ENCODE data around the gene LHFPL5. TPM values are rescaled to one million over a fixed set of nuclear protein-coding genes. Genes with fewer than 3 reads are reported as not detected.

Gene LHFPL5
- total and polyA plus RNA-seq, 2 of the 13 experiments (the other 11 are each of a cell fraction or from before 2014, with no cell fraction given) = 0.03 TPM; not detected in 1

GRCh38 chr6:35776364-35777215 is 28.6 kb upstream of the LHFPL5 start, which contains the start of gene CLPSL2 (continued):
- TF ChIP-seq, protein P1, sequence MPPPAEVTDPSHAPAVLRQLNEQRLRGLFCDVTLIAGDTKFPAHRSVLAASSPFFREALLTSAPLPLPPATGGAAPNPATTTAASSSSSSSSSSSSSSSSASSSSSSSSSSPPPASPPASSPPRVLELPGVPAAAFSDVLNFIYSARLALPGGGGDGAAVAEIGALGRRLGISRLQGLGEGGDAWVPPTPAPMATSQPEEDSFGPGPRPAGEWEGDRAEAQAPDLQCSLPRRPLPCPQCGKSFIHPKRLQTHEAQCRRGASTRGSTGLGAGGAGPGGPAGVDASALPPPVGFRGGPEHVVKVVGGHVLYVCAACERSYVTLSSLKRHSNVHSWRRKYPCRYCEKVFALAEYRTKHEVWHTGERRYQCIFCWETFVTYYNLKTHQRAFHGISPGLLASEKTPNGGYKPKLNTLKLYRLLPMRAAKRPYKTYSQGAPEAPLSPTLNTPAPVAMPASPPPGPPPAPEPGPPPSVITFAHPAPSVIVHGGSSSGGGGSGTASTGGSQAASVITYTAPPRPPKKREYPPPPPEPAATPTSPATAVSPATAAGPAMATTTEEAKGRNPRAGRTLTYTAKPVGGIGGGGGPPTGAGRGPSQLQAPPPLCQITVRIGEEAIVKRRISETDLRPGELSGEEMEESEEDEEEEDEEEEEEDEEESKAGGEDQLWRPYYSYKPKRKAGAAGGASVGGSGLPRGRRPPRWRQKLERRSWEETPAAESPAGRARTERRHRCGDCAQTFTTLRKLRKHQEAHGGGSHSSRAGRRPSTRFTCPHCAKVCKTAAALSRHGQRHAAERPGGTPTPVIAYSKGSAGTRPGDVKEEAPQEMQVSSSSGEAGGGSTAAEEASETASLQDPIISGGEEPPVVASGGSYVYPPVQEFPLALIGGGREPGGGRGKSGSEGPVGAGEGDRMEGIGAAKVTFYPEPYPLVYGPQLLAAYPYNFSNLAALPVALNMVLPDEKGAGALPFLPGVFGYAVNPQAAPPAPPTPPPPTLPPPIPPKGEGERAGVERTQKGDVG (CRISPR knock-in tag; IDR thresholded peaks at IDR 0.05; ENCODE audit: borderline replicate concordance) = no peak
- no peak; the same call in 1 of the 2 replicates for TF ChIP-seq MYC (CRISPR knock-in tag; IDR thresholded peaks at IDR 0.05; ENCODE audit: borderline replicate concordance)
- no peak for TF ChIP-seq XRCC5 (optimal IDR thresholded peaks at IDR 0.05; ENCODE audit: low read length)
- TF ChIP-seq SIN3A (IDR thresholded peaks at IDR 0.05; ENCODE audit: borderline replicate concordance, low read depth, low read length) = no peak
- TF ChIP-seq, protein P2, sequence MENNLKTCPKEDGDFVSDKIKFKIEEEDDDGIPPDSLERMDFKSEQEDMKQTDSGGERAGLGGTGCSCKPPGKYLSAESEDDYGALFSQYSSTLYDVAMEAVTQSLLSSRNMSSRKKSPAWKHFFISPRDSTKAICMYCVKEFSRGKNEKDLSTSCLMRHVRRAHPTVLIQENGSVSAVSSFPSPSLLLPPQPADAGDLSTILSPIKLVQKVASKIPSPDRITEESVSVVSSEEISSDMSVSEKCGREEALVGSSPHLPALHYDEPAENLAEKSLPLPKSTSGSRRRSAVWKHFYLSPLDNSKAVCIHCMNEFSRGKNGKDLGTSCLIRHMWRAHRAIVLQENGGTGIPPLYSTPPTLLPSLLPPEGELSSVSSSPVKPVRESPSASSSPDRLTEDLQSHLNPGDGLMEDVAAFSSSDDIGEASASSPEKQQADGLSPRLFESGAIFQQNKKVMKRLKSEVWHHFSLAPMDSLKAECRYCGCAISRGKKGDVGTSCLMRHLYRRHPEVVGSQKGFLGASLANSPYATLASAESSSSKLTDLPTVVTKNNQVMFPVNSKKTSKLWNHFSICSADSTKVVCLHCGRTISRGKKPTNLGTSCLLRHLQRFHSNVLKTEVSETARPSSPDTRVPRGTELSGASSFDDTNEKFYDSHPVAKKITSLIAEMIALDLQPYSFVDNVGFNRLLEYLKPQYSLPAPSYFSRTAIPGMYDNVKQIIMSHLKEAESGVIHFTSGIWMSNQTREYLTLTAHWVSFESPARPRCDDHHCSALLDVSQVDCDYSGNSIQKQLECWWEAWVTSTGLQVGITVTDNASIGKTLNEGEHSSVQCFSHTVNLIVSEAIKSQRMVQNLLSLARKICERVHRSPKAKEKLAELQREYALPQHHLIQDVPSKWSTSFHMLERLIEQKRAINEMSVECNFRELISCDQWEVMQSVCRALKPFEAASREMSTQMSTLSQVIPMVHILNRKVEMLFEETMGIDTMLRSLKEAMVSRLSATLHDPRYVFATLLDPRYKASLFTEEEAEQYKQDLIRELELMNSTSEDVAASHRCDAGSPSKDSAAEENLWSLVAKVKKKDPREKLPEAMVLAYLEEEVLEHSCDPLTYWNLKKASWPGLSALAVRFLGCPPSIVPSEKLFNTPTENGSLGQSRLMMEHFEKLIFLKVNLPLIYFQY (CRISPR knock-in tag; IDR thresholded peaks at IDR 0.05; ENCODE audit: borderline replicate concordance) = no peak
- TF ChIP-seq ZSCAN25 (CRISPR knock-in tag; IDR thresholded peaks at IDR 0.05) = no peak
- TF ChIP-seq ZFAT (CRISPR knock-in tag; conservative IDR thresholded peaks at IDR 0.05) = no peak
- TF ChIP-seq ZBTB38 (CRISPR knock-in tag; IDR thresholded peaks at IDR 0.05) = no peak
- no peak for TF ChIP-seq ZNF333 (CRISPR knock-in tag; IDR thresholded peaks at IDR 0.05; ENCODE audit: borderline replicate concordance)
- TF ChIP-seq, protein P3, sequence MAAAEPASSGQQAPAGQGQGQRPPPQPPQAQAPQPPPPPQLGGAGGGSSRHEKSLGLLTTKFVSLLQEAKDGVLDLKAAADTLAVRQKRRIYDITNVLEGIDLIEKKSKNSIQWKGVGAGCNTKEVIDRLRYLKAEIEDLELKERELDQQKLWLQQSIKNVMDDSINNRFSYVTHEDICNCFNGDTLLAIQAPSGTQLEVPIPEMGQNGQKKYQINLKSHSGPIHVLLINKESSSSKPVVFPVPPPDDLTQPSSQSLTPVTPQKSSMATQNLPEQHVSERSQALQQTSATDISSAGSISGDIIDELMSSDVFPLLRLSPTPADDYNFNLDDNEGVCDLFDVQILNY (CRISPR knock-in tag; conservative IDR thresholded peaks at IDR 0.05) = no peak
- TF ChIP-seq ZNF225 (CRISPR knock-in tag; IDR thresholded peaks at IDR 0.05) = no peak
- TF ChIP-seq FUBP1 (CRISPR knock-in tag; IDR thresholded peaks at IDR 0.05; ENCODE audit: borderline replicate concordance) = no peak
- no peak for TF ChIP-seq CAMTA2 (CRISPR knock-in tag; IDR thresholded peaks at IDR 0.05; ENCODE audit: borderline replicate concordance)
- no peak; the same call in 1 of the 2 replicates for TF ChIP-seq NFKB2 (CRISPR knock-in tag; IDR thresholded peaks at IDR 0.05; ENCODE audit: borderline replicate concordance)
- TF ChIP-seq ZNF629 (CRISPR knock-in tag; conservative IDR thresholded peaks at IDR 0.05) = no peak
- no peak for TF ChIP-seq ZNF556 (CRISPR knock-in tag; IDR thresholded peaks at IDR 0.05; ENCODE audit: borderline replicate concordance)
- TF ChIP-seq, protein P4, sequence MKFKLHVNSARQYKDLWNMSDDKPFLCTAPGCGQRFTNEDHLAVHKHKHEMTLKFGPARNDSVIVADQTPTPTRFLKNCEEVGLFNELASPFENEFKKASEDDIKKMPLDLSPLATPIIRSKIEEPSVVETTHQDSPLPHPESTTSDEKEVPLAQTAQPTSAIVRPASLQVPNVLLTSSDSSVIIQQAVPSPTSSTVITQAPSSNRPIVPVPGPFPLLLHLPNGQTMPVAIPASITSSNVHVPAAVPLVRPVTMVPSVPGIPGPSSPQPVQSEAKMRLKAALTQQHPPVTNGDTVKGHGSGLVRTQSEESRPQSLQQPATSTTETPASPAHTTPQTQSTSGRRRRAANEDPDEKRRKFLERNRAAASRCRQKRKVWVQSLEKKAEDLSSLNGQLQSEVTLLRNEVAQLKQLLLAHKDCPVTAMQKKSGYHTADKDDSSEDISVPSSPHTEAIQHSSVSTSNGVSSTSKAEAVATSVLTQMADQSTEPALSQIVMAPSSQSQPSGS (CRISPR knock-in tag; IDR thresholded peaks at IDR 0.05) = no peak
